Endothelial cell of umbilical vein (primary cell): Measurements from ENCODE around the gene CARD9. TPM values are rescaled to one million over a fixed set of nuclear protein-coding genes. Genes with fewer than 3 reads are reported as not detected.

Experiments used
- BruUV-seq: library from RNA; stranded (reverse); fragments of 400-500 nt; replicated peaks from 2 replicates; lab custom pipeline; 2021; lab: Mats Ljungman, UMichigan
- CTCF ChIA-PET: fragments of 300-600, 350-600 bp; sonication (Branson Sonifier 250); formaldehyde crosslinking; loops from one replicate; lab custom pipeline; 2021; ENCODE audit warnings: antibody characterized with exemption, inconsistent platforms; lab: Charles Lee
- POLR2A ChIA-PET: fragments of 300-600, 350-600 bp; sonication (Branson Sonifier 250); formaldehyde crosslinking; loops from one replicate; lab custom pipeline; 2021; ENCODE audit warnings: antibody characterized with exemption, inconsistent platforms; lab: Charles Lee
- DNase-seq: peaks from one replicate; pipeline ENCODE4 v3.0.0-alpha.2; 2011; ENCODE audit warnings: low read depth, low spot score
- FAIRE-seq: peaks from 2 replicates; lab custom pipeline; 2011; peaks lifted over from hg19 to GRCh38; lab: Jason Lieb, UNC
- H2AFZ ChIP-seq: 2 replicates; pipeline ENCODE4 v1.6.0; 2012; ENCODE audit warnings: low read depth, low read length, control low read depth, inconsistent platforms
- H3K27ac ChIP-seq: 2 replicates; pipeline ENCODE4 v1.5.1; 2011; ENCODE audit warnings: low read depth, mild to moderate bottlenecking, control low read depth, low read length, moderate library complexity; ENCODE audit not compliant: insufficient read depth
- H3K27me3 ChIP-seq, 2 experiments: 2 replicates each; pipeline versions ENCODE4 v1.6.0 to v1.6.1; 2011; ENCODE audit warnings: low read length in 2 of 2, mixed read lengths in 1 of 2; ENCODE audit not compliant: control insufficient read depth in 2 of 2, insufficient read depth in 2 of 2
- H3K36me3 ChIP-seq, 2 experiments: 2 replicates in 1 of 2; 3 replicates in 1 of 2; pipeline ENCODE4 v1.5.1; 2011; ENCODE audit warnings: low read length in 2 of 2, mild to moderate bottlenecking in 1 of 2, moderate library complexity in 1 of 2; ENCODE audit not compliant: control insufficient read depth in 2 of 2, insufficient read depth in 2 of 2; ENCODE audit errors: extremely low read depth in 1 of 2
- H3K4me1 ChIP-seq: 3 replicates; pipeline ENCODE4 v1.5.1; 2011; ENCODE audit warnings: mild to moderate bottlenecking, low read length; ENCODE audit not compliant: control insufficient read depth, insufficient read depth; ENCODE audit errors: extremely low read depth
- H3K4me2 ChIP-seq: 2 replicates; pipeline ENCODE4 v1.6.1; 2011; ENCODE audit warnings: low read length, control low read depth, mixed read lengths; ENCODE audit not compliant: insufficient read depth
- H3K4me3 ChIP-seq, 3 experiments: fragments of 200-600 bp in 1 of 3; sonication (generic), shearing (Covaris generic) in 1 of 3; replicated peaks in 1 of 3; 2 replicates each; pipeline ENCODE4 v1.5.1; 2011 to 2016; ENCODE audit warnings: control low read depth in 3 of 3, low read length in 3 of 3, mild to moderate bottlenecking in 2 of 3, inconsistent platforms in 1 of 3, low read depth in 1 of 3, moderate library complexity in 1 of 3; ENCODE audit not compliant: insufficient read depth in 1 of 3
- H3K79me2 ChIP-seq: 2 replicates; pipeline ENCODE4 v1.6.0; 2012; ENCODE audit warnings: low read length, inconsistent platforms; ENCODE audit not compliant: control insufficient read depth, insufficient read depth
- H3K9ac ChIP-seq: replicated peaks from 2 replicates; pipeline ENCODE3; 2011; ENCODE audit warnings: low read length, control low read depth; ENCODE audit not compliant: insufficient read depth; ENCODE audit errors: extremely low read depth
- H3K9me1 ChIP-seq: replicated peaks from 3 replicates; pipeline ENCODE4 v1.6.0; 2011; ENCODE audit warnings: mild to moderate bottlenecking, low read length; ENCODE audit not compliant: control insufficient read depth, insufficient read depth; ENCODE audit errors: extremely low read depth
- H3K9me3 ChIP-seq: replicated peaks from 2 replicates; pipeline ENCODE4 v1.5.1; 2012; ENCODE audit warnings: low read length, inconsistent platforms; ENCODE audit not compliant: control insufficient read depth, insufficient read depth
- H4K20me1 ChIP-seq: replicated peaks from 2 replicates; pipeline ENCODE3; 2011; ENCODE audit warnings: mild to moderate bottlenecking, low read length; ENCODE audit not compliant: control insufficient read depth, insufficient read depth; ENCODE audit errors: extremely low read depth
- CTCF ChIP-seq, 2 donors: IDR thresholded peaks; 1 replicate in 1 of 2; 2 replicates in 1 of 2; pipeline ENCODE4 v1.5.1; 2011; ENCODE audit warnings: low read length in 2 of 2, mild to moderate bottlenecking in 2 of 2, moderate library complexity in 2 of 2, control low read depth in 1 of 2, inconsistent platforms in 1 of 2, low read depth in 1 of 2; ENCODE audit not compliant: insufficient read depth in 1 of 2; ENCODE audit errors: extremely low read depth in 1 of 2
- EZH2 ChIP-seq: IDR thresholded peaks from 2 replicates; pipeline ENCODE4 v1.6.1; 2012; ENCODE audit warnings: borderline replicate concordance, low read depth, mild to moderate bottlenecking, moderate library complexity, low read length, inconsistent platforms; ENCODE audit not compliant: severe bottlenecking
- FOS ChIP-seq: IDR thresholded peaks from 2 replicates; pipeline ENCODE4 v1.6.1; 2011; ENCODE audit warnings: mild to moderate bottlenecking, low read length, moderate library complexity, borderline replicate concordance; ENCODE audit not compliant: insufficient read depth
- GATA2 ChIP-seq: IDR thresholded peaks from 2 replicates; pipeline ENCODE4 v1.7.0; 2011; ENCODE audit warnings: low read depth, mild to moderate bottlenecking, moderate library complexity, mixed read lengths, low read length; ENCODE audit not compliant: insufficient read length, insufficient read depth
- JUN ChIP-seq: IDR thresholded peaks from 2 replicates; pipeline ENCODE4 v1.6.1; 2011; ENCODE audit warnings: borderline replicate concordance, low read depth; ENCODE audit not compliant: insufficient read length, insufficient read depth
- MAX ChIP-seq: IDR thresholded peaks from 2 replicates; pipeline ENCODE4 v1.6.1; 2011; ENCODE audit not compliant: insufficient read depth, insufficient read length
- MYC ChIP-seq: IDR thresholded peaks from one replicate; pipeline ENCODE4 v1.6.1; 2011; ENCODE audit warnings: mild to moderate bottlenecking, low read depth, low read length
- POLR2A ChIP-seq: IDR thresholded peaks from 2 replicates; pipeline ENCODE4 v1.6.1; 2012; ENCODE audit warnings: low read depth, mild to moderate bottlenecking, control low read depth, low read length
- POLR2AphosphoS5 ChIP-seq: IDR thresholded peaks from 2 replicates; pipeline ENCODE4 v1.6.1; 2012; ENCODE audit warnings: low read depth, mild to moderate bottlenecking, control low read depth, low read length, moderate library complexity; ENCODE audit not compliant: insufficient read depth
- dilution Hi-C: fragments of 300-500 bp; cut with MboI; formaldehyde crosslinking; loops from one replicate; pipeline ENCODE4 v1.15.0; 2019; ENCODE audit warnings: low sequenced_read_pairs; ENCODE audit not compliant: extremely low pct_ligation_motif_present
- intact Hi-C: fragments of 100-400 bp; cut with micrococcal nuclease; formaldehyde crosslinking; loops from one replicate; pipeline ENCODE4 v1.10.0; 2022
- polyA plus RNA-seq, 4 experiments: library from polyadenylated mRNA; depleted of rRNA in 3 of 4; stranded (reverse) in 3 of 4; unstranded in 1 of 4; fragments of >200 nt; gene quantifications; 2 replicates each; pipeline versions ENCODE4 v1.2.1 to v1.2.3, GENCODE V29; 2011 to 2012; ENCODE audit warnings: missing spikeins in 1 of 4
- total RNA-seq: library from RNA; stranded (reverse); gene quantifications from 2 replicates; pipeline ENCODE4 v1.2.3, GENCODE V29; 2021

CARD9 gene
- total and polyA plus RNA-seq, 2 donors (not counting 3 experiments of a cell fraction or from before 2014, with no cell fraction given), result 0.22 to 0.71 TPM

DNA sequence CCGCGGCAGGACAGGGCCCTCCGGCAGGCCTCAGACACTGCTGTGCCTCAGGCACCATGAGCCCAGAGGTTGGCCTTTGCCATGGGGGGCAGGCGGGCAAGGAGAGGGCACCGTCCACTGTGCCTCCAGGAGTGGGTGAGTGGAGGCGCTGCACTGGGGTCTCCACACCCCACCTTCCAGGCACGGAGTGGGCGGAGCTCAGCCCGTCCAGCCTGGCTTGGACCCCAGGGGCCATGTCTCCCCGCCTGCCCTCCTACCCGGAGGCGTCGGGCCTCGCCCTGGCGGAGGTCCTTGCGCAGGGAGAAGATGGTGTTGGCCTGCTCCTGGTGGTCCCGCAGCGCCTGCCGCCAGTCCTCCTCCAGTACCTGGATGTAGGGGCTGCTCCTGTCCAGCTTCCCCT is 3.4 kb downstream of the CARD9 start:
- DNase-seq, result no peak
- no peak overlapping the region for H3K27ac ChIP-seq
- H3K4me2 ChIP-seq, result no peak overlapping the region
- ChIA-PET POLR2A (no interaction called here), CTCF (interaction anchor here (0.8 kb wide), 1 partner anchor 57 kb away, joined by 4 read pairs; no protein-coding TSS in a partner anchor)
- H3K9me3 ChIP-seq, result no peaks in the 10 kb centered on the region
- no peaks in the 10 kb centered on the region for H3K4me1 ChIP-seq
- no peak overlapping the region for H2AFZ ChIP-seq
- TF ChIP-seq CTCF (IDR thresholded peaks at IDR 0.05; ENCODE audit: extremely low read depth in 1 of 2, insufficient read depth in 1 of 2, low read depth in 1 of 2, low read length in 2 of 2) (no peak), MAX (no peak), JUN (no peak), GATA2 (no peak), MYC (no peak), POLR2AphosphoS5 (no peak), POLR2A (no peak), FOS (no peak), EZH2 (no peak)
- no peaks in the 10 kb centered on the region for H3K27me3 ChIP-seq
- FAIRE-seq, result no peak
- dilution Hi-C loops (no loop called here), intact Hi-C loops (no loop called here)
- no peak overlapping the region for H3K4me3 ChIP-seq
- H3K79me2 ChIP-seq, result no peaks in the 10 kb centered on the region
- no peak overlapping the region for H3K9ac ChIP-seq
- H4K20me1 ChIP-seq, result no peaks in the 10 kb centered on the region
- no TSS peak for BruUV-seq
- H3K9me1 ChIP-seq, result no peaks in the 10 kb centered on the region
- H3K36me3 ChIP-seq, result no peaks in the 10 kb centered on the region
